GM12873 (cell line): ENCODE results near the gene SLC39A1.

Experiments
- CTCF ChIP-seq: IDR thresholded peaks from 2 replicates; pipeline ENCODE4 v1.5.1; 2012; ENCODE audit warnings: low read depth, mild to moderate bottlenecking, moderate library complexity, low read length, control low read depth; ENCODE audit not compliant: insufficient read depth; ENCODE audit errors: missing control alignments

The SLC39A1 gene

GRCh38 chr1:153937331-153937730 is 26.0 kb downstream of the SLC39A1 start:
- TF ChIP-seq CTCF = no peak

- no peak for TF ChIP-seq CTCF
Observed at GRCh38 chr1:153936011-153936802, 27.1 kb downstream of the SLC39A1 start.

DNA sequence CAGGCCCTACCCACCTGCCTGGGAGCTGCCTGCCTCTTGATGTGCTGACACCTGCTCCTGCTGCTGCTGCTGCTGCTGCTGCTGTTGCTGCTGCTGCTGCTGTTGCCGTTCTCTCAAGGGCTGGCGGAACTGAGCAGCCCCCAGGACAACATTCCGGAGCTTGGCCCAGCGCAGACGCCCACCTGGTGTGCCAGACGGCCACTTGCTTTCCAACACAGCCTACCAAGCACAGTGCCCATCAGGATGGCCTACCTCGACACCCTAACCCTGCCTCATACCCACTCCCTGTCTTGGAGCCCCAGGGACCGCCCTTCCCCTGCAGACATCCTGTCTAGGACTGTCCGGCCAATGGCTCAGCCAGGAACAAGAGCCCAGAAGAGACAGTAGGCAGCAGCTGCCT is 28.6 kb downstream of the SLC39A1 start:
- TF ChIP-seq CTCF = no peak

DNA sequence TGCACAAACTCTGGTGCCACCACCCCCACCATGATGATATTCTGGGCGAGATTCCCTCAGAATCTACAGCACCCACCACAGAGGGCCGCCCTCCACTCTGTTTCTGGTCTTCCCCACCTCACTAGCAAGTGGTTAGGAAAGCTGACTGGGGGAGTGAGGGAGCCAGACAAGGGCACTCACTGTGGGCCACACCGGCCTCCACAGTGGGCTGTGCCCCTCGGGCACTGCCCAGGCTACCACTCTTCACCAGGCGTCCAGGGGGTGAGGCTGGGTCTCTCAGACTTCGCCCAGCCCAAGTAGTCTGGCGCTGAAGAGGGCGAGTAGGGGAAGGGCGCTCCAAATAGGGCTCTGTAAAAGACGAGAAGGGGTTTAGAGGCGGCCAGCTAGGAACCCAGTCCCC is 29.4 kb downstream of the SLC39A1 start:
- no peak for TF ChIP-seq CTCF

GRCh38 chr1:153933430-153933829 is 29.9 kb downstream of the SLC39A1 start:
- TF ChIP-seq CTCF = no peak

DNA sequence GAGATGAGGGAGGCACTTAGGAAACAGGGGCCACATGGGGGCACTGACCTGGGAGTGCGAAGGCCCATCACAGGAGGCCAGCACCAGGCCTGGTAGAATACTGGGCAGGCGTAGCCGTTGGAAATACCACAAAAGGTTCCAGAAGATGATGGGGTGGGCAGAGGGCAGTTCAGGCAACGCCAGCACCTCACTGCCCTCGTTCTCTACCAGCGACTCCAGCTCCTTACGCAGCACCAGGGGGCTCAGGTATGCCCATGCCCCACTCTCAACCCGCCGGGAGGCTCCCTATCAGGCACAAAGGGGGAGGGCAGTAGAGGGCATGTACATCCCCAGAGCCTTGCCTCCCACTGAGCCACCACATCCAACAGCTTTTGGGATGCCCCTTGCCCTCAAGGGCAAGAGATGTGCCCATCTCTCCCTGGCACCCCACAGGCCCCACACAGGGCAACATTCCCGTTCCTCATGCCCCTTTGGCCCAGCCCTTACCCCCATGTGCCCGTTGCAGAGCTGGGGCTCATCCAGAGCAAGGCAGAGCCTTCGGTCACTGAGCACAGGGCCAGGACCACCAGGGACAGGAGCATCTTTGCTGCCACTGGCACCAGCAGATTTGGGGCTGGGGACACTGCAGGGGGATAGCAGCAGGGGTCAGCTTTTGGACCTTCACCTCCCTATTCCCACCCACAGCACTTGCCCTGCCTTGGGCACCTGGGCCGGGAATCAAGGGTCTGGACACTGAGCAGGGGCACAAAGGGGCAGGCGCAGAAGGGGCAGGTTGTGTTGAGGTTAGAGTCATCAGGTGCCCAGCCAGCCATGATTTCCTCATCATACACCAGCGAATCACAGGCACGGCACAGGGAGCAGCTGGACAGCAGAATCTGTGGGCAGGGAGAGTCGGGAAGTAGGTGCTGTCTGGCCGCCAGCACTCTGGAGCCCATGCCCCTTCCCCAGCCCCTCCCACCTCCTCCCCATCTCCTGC is 30.9 kb downstream of the SLC39A1 start:
- no peak for TF ChIP-seq CTCF
